Mammary epithelial cell (primary cell): Measurements from ENCODE around the gene CD300LB.

Experiments used
- EZH2 ChIP-seq: IDR thresholded peaks from 2 replicates; pipeline ENCODE4 v1.6.1; 2012; ENCODE audit warnings: low read length, inconsistent platforms, borderline replicate concordance
- TF ChIP-seq, protein P1 (sequence below), 2 donors: IDR thresholded peaks in 1 of 2; conservative IDR thresholded peaks in 1 of 2; 2 replicates each; pipeline ENCODE4 v1.5.1; 2011 to 2012; ENCODE audit warnings: inconsistent platforms in 2 of 2, low read length in 2 of 2, mild to moderate bottlenecking in 2 of 2, control low read depth in 1 of 2, low read depth in 1 of 2; ENCODE audit not compliant: insufficient read depth in 1 of 2; ENCODE audit errors: extremely low read depth in 1 of 2

GRCh38 chr17:74485022-74485743 is 46.1 kb downstream of the CD300LB start:
- TF ChIP-seq, protein P1, sequence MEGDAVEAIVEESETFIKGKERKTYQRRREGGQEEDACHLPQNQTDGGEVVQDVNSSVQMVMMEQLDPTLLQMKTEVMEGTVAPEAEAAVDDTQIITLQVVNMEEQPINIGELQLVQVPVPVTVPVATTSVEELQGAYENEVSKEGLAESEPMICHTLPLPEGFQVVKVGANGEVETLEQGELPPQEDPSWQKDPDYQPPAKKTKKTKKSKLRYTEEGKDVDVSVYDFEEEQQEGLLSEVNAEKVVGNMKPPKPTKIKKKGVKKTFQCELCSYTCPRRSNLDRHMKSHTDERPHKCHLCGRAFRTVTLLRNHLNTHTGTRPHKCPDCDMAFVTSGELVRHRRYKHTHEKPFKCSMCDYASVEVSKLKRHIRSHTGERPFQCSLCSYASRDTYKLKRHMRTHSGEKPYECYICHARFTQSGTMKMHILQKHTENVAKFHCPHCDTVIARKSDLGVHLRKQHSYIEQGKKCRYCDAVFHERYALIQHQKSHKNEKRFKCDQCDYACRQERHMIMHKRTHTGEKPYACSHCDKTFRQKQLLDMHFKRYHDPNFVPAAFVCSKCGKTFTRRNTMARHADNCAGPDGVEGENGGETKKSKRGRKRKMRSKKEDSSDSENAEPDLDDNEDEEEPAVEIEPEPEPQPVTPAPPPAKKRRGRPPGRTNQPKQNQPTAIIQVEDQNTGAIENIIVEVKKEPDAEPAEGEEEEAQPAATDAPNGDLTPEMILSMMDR (conservative IDR thresholded peaks at IDR 0.05 in 1 of 2, IDR thresholded peaks at IDR 0.05 in 1 of 2; ENCODE audit: extremely low read depth in 1 of 2, insufficient read depth in 1 of 2, low read depth in 1 of 2, low read length in 2 of 2): no peak
- TF ChIP-seq EZH2: no peak
